H1 (cell line): ENCODE measurements around the gene ROR1. TPM values are rescaled to one million over a fixed set of nuclear protein-coding genes. Genes with fewer than 3 reads are reported as not detected.

Experiments
- KDM4A ChIP-seq: IDR thresholded peaks from one replicate; pipeline ENCODE4 v1.7.1; 2012; ENCODE audit warnings: low read depth, mild to moderate bottlenecking, moderate library complexity, low read length, inconsistent platforms; ENCODE audit not compliant: severe bottlenecking
- polyA plus RNA-seq, 7 experiments: library from polyadenylated mRNA; depleted of rRNA in 3 of 7; stranded (reverse) in 5 of 7; unstranded in 2 of 7; fragments of >200 nt in 5 of 7; fragments of 200-250 nt in 2 of 7; gene quantifications; 1 replicate in 5 of 7; 2 replicates in 1 of 7; 4 replicates in 1 of 7; pipeline versions ENCODE4 v1.2.1 to v1.2.3, GENCODE V29; 2011 to 2013; ENCODE audit warnings: missing spikeins in 2 of 7, mixed read lengths in 2 of 7
- total RNA-seq: library from RNA; stranded (reverse); fragmentation: NEBNext Ultra II Directional; extraction: Animal tissue kit (Norgen Biotek cat#: 25700); gene quantifications from 2 replicates; pipeline ENCODE4 v1.2.1, GENCODE V29; 2021

The ROR1 gene
- total and polyA plus RNA-seq, 2 of the 8 experiments (the other 6 are each of a cell fraction or from before 2014, with no cell fraction given): 33.6 to 73.6 TPM

- no peak for TF ChIP-seq KDM4A
These were observed 373.4 kb downstream of the ROR1 start (continued) for GRCh38 chr1:64147045-64147724.
